Astrocyte of the spinal cord (primary cell): ENCODE measurements around the gene ALDH1L2.
"Not testable (repeated sequence)": the region's sequence is repeated elsewhere in the genome, so short reads cannot be mapped to it uniquely, and the experiment has no call there.

Source experiments
- DNase-seq: peaks from one replicate; pipeline ENCODE4 v3.0.0; 2011; ENCODE audit warnings: low read depth, low spot score
- H3K4me3 ChIP-seq: 2 replicates; pipeline ENCODE4 v1.5.1; 2011; ENCODE audit warnings: low read depth, mild to moderate bottlenecking, low read length, moderate library complexity
- in situ Hi-C: cut with HindIII; loops from 2 replicates; pipeline ENCODE4 v1.10.0; 2017; ENCODE audit warnings: low sequenced_read_pairs
- TF ChIP-seq, protein P1 (sequence below): IDR thresholded peaks from 2 replicates; pipeline ENCODE4 v1.5.1; 2012; ENCODE audit warnings: low read depth, mild to moderate bottlenecking, low read length, inconsistent platforms

ALDH1L2 gene

DNA sequence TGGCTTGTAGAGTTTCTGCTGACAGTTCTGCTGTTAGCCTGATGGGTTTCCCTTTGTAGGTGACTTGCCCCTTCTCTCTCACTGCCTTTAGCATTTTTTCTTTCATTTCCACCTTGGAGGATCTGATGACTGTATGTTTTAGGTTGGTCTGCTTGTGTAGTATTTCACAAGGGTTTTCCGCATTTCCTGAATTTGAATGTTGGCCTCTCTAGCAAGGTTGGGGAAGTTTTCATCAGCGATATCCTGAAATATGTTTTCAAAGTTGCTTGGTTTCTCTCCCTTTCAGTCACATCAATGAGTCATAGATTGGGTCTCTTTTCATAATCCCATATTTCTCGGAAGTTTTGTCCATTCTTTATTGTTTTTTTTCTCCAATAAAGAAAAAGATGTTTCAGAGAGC is 86.7 kb downstream of the ALDH1L2 start:
- DNase-seq = no peak
- TF ChIP-seq, protein P1, sequence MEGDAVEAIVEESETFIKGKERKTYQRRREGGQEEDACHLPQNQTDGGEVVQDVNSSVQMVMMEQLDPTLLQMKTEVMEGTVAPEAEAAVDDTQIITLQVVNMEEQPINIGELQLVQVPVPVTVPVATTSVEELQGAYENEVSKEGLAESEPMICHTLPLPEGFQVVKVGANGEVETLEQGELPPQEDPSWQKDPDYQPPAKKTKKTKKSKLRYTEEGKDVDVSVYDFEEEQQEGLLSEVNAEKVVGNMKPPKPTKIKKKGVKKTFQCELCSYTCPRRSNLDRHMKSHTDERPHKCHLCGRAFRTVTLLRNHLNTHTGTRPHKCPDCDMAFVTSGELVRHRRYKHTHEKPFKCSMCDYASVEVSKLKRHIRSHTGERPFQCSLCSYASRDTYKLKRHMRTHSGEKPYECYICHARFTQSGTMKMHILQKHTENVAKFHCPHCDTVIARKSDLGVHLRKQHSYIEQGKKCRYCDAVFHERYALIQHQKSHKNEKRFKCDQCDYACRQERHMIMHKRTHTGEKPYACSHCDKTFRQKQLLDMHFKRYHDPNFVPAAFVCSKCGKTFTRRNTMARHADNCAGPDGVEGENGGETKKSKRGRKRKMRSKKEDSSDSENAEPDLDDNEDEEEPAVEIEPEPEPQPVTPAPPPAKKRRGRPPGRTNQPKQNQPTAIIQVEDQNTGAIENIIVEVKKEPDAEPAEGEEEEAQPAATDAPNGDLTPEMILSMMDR = no peak
- in situ Hi-C loops = no loop called here
- no peak overlapping the region for H3K4me3 ChIP-seq

DNA sequence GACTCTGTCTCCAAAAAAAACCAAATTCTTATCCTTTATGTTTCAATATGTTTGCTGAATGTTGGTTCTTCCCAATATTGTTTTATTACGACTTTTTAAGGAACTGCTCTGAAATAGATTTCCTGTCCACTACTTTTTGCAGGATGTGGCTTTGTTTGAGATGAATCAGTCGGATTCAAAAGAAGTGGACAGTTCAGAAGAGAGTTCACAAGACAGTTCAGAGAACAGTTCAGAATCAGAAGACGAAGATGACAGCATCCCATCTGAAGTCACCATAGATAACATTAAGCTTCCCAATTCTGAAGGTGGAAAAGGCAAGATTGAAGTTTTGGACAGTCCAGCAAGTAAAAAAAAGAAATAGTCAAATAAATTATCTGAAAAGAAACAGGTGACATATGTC is 89.9 kb downstream of the ALDH1L2 start:
- no peak overlapping the region for H3K4me3 ChIP-seq
- in situ Hi-C loops = no loop called here
- DNase-seq = no peak
- TF ChIP-seq, protein P1 = no peak

DNA sequence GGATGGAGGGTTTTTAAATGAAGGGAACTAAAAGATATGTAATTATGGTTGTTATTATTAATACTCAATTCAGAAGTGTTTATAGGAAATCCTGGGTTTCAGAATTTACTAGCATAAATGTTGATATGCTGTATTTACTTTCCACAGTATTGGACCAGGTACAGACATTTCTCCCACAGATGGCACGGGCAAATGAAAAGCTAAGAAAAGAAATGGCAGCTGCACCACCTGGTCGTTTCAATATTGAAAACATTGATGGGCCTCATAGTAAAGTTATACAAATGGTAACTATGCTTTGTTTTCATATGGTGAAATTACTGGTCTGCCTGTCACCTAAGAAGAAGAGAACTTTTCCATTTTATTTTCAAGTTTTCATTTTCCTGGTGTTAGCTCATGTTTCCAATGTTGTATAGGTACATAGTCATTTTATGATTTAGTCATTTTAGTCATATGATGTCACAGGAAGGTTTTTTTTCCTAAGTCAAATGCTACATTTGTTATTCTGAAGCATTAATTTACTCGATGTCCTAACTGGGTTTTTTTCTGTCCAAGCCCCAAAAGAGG is 92.6 kb downstream of the ALDH1L2 start:
- in situ Hi-C loops = no loop called here
- TF ChIP-seq, protein P1 = no peak
- H3K4me3 ChIP-seq = no peak overlapping the region
- no peak for DNase-seq

DNA sequence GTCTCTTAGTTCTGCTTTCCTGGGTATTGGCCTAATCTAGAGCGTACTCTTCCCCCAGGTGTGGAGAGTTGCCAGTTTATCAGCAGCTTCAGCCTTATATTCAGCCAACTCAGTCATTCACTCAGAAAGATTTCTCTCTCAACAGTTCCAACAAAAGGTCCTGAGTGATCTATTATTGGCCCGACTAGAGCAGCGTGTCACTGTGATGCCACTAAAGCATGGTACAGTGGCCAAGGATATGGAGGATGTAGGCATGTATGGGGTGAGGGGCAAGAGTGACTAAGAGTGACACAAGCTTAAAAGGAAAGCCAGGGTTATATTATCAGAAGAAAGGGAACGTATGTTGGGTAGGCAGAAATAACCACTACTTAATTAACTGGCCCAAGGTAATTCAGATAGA is 93.3 kb downstream of the ALDH1L2 start:
- TF ChIP-seq, protein P1 = no peak
- DNase-seq = no peak
- in situ Hi-C loops = no loop called here
- no peak overlapping the region for H3K4me3 ChIP-seq

DNA sequence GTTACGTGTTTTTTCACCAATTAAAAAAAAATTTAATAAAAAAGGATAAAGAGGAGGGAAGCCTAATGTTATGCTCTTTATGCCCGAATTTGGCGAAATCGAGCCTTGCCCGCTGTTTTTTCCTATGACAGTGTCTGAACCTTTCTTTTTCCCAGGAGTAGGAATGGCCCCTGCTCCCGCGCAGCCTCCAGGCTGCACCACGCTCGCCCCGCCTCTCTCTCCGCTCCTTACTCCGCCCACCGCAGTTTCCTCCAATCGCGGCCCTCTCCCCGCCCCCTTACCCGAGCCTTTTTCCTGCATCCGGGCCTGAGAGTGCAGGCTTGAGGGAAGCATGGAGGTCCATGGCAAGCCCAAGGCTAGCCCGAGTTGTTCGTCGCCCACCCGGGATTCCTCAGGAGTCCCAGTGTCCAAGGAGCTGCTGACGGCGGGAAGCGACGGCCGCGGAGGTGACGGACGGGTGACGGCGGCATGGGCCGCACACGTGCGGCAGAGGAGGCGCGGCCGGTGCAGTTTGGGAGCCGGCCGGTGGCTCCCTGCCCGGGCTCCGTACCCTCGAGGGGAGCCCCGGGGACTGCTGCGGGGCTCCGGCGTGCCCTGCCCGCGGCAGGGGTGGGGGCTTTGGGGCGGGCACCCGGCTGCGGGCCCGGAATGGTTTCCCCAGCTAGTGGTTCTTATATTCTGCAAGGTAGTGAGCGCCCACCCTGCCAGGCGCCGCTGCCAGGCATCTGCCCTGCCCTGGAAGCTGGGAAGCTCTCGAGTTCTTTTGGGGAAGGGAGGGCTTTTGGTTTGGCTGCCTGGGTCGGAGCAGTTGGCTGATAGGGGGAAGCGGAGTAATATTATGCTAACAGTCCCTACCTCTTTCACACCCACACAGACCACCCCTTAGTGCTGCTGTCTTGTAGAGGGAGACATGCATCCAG is 98.0 kb downstream of the ALDH1L2 start, which contains the start of gene NOPCHAP1:
Gene NOPCHAP1 (plus strand): TSS at position 295 of the 920 bp plus-strand sequence. CDS start 37 bp downstream, at position 332.
- peak within 1 kb of the TSS; percentile 70 for H3K4me3 ChIP-seq
- in situ Hi-C loops = no loop called here
- TF ChIP-seq, protein P1 = no peak

DNA sequence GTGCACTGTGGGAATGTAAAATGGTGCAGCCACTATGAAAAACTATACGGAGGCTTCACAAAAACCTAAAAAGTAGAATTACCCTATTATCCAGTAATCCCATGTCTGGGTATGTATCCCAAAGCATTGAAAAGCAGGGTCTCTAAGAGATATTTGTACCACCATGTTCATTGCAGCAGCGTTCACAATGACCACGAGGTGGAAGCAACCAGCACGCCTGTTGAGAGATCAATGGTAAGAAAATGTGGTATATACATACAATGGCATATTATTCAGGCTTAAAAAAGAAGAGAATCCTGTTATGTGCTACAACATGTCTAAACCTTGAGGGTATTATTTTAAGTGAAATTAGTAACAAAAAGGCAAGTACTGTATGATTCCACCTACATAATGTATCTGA is 99.1 kb downstream of the ALDH1L2 start:
- TF ChIP-seq, protein P1 = no peak
- no peak overlapping the region for H3K4me3 ChIP-seq
- no peak for DNase-seq
- in situ Hi-C loops = no loop called here

More for the DNA sequence above, 98.0 kb downstream of the ALDH1L2 start, which contains the start of gene NOPCHAP1:
- DNase-seq = peak; percentile 88

DNA sequence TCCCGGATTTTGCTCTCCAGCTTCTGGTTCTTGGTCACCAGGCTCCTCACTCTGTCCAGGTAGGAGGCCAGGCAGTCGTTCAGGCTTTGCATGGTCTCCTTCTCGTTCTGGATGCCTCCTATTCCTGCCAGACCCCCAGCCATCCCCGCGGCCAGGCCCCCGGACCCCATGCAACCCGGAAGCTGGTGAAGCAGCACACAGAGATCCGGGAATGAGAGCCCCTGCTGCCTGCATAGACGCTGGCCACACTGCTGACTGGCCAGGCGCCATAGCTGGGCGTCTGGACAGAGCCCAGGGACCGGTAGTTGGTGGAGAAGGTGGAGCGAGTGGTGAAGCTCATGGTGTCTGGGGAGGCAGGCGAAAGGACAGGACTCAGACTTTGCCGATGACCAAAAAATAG is 106.6 kb downstream of the ALDH1L2 start:
- DNase-seq, H3K4me3 ChIP-seq, in situ Hi-C loops: not testable (repeated sequence)
